Right lobe of liver (tissue), 4 donors: ENCODE results near the gene DDX17.

Source experiments
- CTCF ChIP-seq, 4 donors: fragments of 200-600 bp in 3 of 4; fragments of 450-650 bp in 1 of 4; IDR thresholded peaks; one replicate each; pipeline versions ENCODE4 v1.5.1 to v1.8.0; 2016 to 2022; ENCODE audit warnings: antibody characterized with exemption in 4 of 4, mild to moderate bottlenecking in 2 of 4
- POLR2A ChIP-seq: fragments of 450-650 bp; IDR thresholded peaks from one replicate; pipeline ENCODE4 v1.6.1; 2017; ENCODE audit warnings: antibody characterized with exemption, mild to moderate bottlenecking
- donor health status: DM: no; HTN: no; CAD: no.
- donor health status: DM: no; HTN: no; CAD: no.
- donor health status: DM: no; HTN: yes; CAD: no.

- TF ChIP-seq POLR2A (peak; percentile 68), CTCF (IDR thresholded peaks at IDR 0.05) (no peak)
Measured at GRCh38 chr22:38467904-38468442, 38.1 kb downstream of the DDX17 start, which contains the start of gene KDELR3.
